Measurements from ENCODE around the gene MTMR2. TPM values are rescaled to one million over a fixed set of nuclear protein-coding genes. Genes with fewer than 3 reads are reported as not detected.

Gene MTMR2
- polyA plus RNA-seq, 1 donor from 2014 or later: 30.9 TPM

DNA sequence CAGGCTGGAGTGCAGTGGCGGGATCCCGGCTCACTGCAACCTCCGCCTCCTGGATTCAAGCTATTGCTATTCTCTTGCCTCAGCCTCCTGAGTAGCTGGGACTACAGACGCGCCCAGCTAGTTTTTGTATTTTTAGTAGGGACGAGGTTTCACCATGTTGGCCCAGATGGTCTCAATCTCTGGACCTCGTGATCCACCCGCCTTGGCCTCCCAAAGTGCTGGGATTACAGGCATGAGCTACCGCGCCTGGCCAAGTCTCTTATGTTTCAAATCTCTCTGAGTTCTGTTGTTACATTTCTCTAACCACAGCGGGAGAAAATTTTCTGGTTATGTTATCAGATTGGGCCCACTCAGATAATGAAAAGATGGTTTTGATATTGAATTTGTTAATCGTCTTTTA lies 123.5 kb downstream of the MTMR2 start:
- Histone ChIP-seq H3K27ac (ENCODE audit: low read length) (no peak overlapping the region), H3K79me2 (replicated peaks; ENCODE audit: insufficient read depth, low read length) (peaks cover 33% of the 10 kb centered on the region), H3F3A (ENCODE audit: insufficient read depth, low read length, poor library complexity, severe bottlenecking) (no peaks in the 10 kb centered on the region), H3K9ac (ENCODE audit: low read length) (no peak overlapping the region), H4K20me1 (ENCODE audit: insufficient read depth) (no peaks in the 10 kb centered on the region), H3K9me2 (ENCODE audit: insufficient read depth, low read length) (no peaks in the 10 kb centered on the region), H3K4me2 (ENCODE audit: low read length) (no peak overlapping the region), H3K36me3 (ENCODE audit: insufficient read depth, low read length) (peaks cover 13% of the 10 kb centered on the region), H3K9me3 (ENCODE audit: low read length) (no peaks in the 10 kb centered on the region), H3K4me3 (ENCODE audit: low read length) (no peak overlapping the region), H3K27me3 (ENCODE audit: insufficient read depth, low read depth, low read length) (no peaks in the 10 kb centered on the region), H2AFZ (ENCODE audit: low read depth, low read length) (no peak overlapping the region)
- TF ChIP-seq, protein P1, sequence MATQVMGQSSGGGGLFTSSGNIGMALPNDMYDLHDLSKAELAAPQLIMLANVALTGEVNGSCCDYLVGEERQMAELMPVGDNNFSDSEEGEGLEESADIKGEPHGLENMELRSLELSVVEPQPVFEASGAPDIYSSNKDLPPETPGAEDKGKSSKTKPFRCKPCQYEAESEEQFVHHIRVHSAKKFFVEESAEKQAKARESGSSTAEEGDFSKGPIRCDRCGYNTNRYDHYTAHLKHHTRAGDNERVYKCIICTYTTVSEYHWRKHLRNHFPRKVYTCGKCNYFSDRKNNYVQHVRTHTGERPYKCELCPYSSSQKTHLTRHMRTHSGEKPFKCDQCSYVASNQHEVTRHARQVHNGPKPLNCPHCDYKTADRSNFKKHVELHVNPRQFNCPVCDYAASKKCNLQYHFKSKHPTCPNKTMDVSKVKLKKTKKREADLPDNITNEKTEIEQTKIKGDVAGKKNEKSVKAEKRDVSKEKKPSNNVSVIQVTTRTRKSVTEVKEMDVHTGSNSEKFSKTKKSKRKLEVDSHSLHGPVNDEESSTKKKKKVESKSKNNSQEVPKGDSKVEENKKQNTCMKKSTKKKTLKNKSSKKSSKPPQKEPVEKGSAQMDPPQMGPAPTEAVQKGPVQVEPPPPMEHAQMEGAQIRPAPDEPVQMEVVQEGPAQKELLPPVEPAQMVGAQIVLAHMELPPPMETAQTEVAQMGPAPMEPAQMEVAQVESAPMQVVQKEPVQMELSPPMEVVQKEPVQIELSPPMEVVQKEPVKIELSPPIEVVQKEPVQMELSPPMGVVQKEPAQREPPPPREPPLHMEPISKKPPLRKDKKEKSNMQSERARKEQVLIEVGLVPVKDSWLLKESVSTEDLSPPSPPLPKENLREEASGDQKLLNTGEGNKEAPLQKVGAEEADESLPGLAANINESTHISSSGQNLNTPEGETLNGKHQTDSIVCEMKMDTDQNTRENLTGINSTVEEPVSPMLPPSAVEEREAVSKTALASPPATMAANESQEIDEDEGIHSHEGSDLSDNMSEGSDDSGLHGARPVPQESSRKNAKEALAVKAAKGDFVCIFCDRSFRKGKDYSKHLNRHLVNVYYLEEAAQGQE (IDR thresholded peaks at IDR 0.05; ENCODE audit: borderline replicate concordance): no peak
- TF ChIP-seq EP300 (conservative IDR thresholded peaks at IDR 0.05; ENCODE audit: poor library complexity, severe bottlenecking) (no peak), RAD21 (conservative IDR thresholded peaks at IDR 0.05) (no peak), EZH2 (IDR thresholded peaks at IDR 0.05; ENCODE audit: borderline replicate concordance, insufficient read depth, low read length, poor library complexity, severe bottlenecking) (no peak), MXI1 (conservative IDR thresholded peaks at IDR 0.05; ENCODE audit: poor library complexity, severe bottlenecking) (no peak), TAF1 (IDR thresholded peaks at IDR 0.05; ENCODE audit: low read depth) (no peak), SMC3 (conservative IDR thresholded peaks at IDR 0.05; ENCODE audit: poor library complexity) (no peak), POLR2AphosphoS5 (IDR thresholded peaks at IDR 0.05) (no peak)
- TF ChIP-seq, protein P2, sequence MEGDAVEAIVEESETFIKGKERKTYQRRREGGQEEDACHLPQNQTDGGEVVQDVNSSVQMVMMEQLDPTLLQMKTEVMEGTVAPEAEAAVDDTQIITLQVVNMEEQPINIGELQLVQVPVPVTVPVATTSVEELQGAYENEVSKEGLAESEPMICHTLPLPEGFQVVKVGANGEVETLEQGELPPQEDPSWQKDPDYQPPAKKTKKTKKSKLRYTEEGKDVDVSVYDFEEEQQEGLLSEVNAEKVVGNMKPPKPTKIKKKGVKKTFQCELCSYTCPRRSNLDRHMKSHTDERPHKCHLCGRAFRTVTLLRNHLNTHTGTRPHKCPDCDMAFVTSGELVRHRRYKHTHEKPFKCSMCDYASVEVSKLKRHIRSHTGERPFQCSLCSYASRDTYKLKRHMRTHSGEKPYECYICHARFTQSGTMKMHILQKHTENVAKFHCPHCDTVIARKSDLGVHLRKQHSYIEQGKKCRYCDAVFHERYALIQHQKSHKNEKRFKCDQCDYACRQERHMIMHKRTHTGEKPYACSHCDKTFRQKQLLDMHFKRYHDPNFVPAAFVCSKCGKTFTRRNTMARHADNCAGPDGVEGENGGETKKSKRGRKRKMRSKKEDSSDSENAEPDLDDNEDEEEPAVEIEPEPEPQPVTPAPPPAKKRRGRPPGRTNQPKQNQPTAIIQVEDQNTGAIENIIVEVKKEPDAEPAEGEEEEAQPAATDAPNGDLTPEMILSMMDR (IDR thresholded peaks at IDR 0.05; ENCODE audit: poor library complexity, severe bottlenecking): no peak

DNA sequence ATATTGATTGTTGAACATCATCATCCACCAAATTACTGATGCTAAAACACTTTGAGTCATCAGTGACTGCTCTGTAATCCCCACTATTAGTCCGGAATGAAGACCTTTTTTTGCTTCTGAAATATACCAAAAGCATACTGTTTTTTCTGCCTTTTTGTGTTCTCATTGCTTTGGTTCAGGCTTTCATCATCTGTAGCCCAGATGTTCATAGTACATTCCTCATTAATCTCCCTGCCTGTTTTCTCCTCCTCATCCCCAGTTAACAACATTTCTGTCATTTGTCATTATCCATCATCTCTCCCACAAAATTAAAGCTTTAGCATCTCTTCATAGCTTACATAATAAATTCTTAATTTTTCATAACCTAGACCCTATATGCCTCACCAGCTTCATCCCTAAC lies 124.4 kb downstream of the MTMR2 start:
- Histone ChIP-seq H3F3A (ENCODE audit: insufficient read depth, low read length, poor library complexity, severe bottlenecking) (no peaks in the 10 kb centered on the region), H3K79me2 (replicated peaks; ENCODE audit: insufficient read depth, low read length) (peaks cover 41% of the 10 kb centered on the region), H2AFZ (ENCODE audit: low read depth, low read length) (no peak overlapping the region), H3K9ac (ENCODE audit: low read length) (no peak overlapping the region), H3K36me3 (ENCODE audit: insufficient read depth, low read length) (peaks cover 5% of the 10 kb centered on the region), H3K4me3 (ENCODE audit: low read length) (no peak overlapping the region), H3K9me2 (ENCODE audit: insufficient read depth, low read length) (no peaks in the 10 kb centered on the region), H3K27me3 (ENCODE audit: insufficient read depth, low read depth, low read length) (no peaks in the 10 kb centered on the region), H3K9me3 (ENCODE audit: low read length) (no peaks in the 10 kb centered on the region), H4K20me1 (ENCODE audit: insufficient read depth) (no peaks in the 10 kb centered on the region), H3K4me2 (ENCODE audit: low read length) (no peak overlapping the region), H3K27ac (ENCODE audit: low read length) (no peak overlapping the region)
- TF ChIP-seq, protein P2 (IDR thresholded peaks at IDR 0.05; ENCODE audit: poor library complexity, severe bottlenecking): no peak
- TF ChIP-seq EP300 (conservative IDR thresholded peaks at IDR 0.05; ENCODE audit: poor library complexity, severe bottlenecking) (no peak), EZH2 (IDR thresholded peaks at IDR 0.05; ENCODE audit: borderline replicate concordance, insufficient read depth, low read length, poor library complexity, severe bottlenecking) (no peak), MXI1 (conservative IDR thresholded peaks at IDR 0.05; ENCODE audit: poor library complexity, severe bottlenecking) (no peak), SMC3 (conservative IDR thresholded peaks at IDR 0.05; ENCODE audit: poor library complexity) (no peak), RAD21 (conservative IDR thresholded peaks at IDR 0.05) (no peak), POLR2AphosphoS5 (IDR thresholded peaks at IDR 0.05) (no peak), TAF1 (IDR thresholded peaks at IDR 0.05; ENCODE audit: low read depth) (no peak)
- TF ChIP-seq, protein P1 (IDR thresholded peaks at IDR 0.05; ENCODE audit: borderline replicate concordance): no peak
